Thyroid gland (tissue), 4 donors: Measurements from ENCODE around the gene ZNF579. TPM values are rescaled to one million over a fixed set of nuclear protein-coding genes. Genes with fewer than 3 reads are reported as not detected.

ENCODE experiments used
- DNase-seq, 2 donors: peaks; one replicate each; pipeline ENCODE4 v3.0.0-alpha.2; 2019
- H3K27ac ChIP-seq, 3 donors: fragments of 200-600 bp; sonication (generic); 1 replicate in 2 of 3; 2 replicates in 1 of 3; pipeline ENCODE4 v1.5.1; 2016 to 2019; ENCODE audit warnings: mild to moderate bottlenecking in 1 of 3, moderate library complexity in 1 of 3
- H3K27me3 ChIP-seq: fragments of 200-600 bp; sonication (generic); one replicate; pipeline ENCODE4 v1.5.1; 2019
- H3K36me3 ChIP-seq, 2 donors: fragments of 200-600 bp; sonication (generic); one replicate each; pipeline ENCODE4 v1.5.1; 2016 to 2019
- H3K4me1 ChIP-seq, 2 donors: fragments of 200-600 bp; sonication (generic); one replicate each; pipeline ENCODE4 v1.5.1; 2017 to 2019
- H3K4me3 ChIP-seq, 3 donors: fragments of 200-600 bp; sonication (generic); replicated peaks in 1 of 3; 1 replicate in 2 of 3; 2 replicates in 1 of 3; pipeline ENCODE4 v1.5.1; 2016; ENCODE audit warnings: mild to moderate bottlenecking in 1 of 3
- H3K9me3 ChIP-seq: fragments of 200-600 bp; sonication (generic); one replicate; pipeline ENCODE4 v1.5.1; 2017
- CTCF ChIP-seq, 6 experiments: fragments of 200-600 bp in 3 of 6; fragments of 450-650 bp in 3 of 6; sonication (generic) in 3 of 6; IDR thresholded peaks; one replicate each; pipeline ENCODE4 v1.5.1; 2016 to 2019; ENCODE audit warnings: antibody characterized with exemption in 6 of 6, mild to moderate bottlenecking in 2 of 6, inconsistent platforms in 1 of 6, moderate library complexity in 1 of 6
- POLR2A ChIP-seq, 2 donors: fragments of 450-650 bp; IDR thresholded peaks; one replicate each; pipeline ENCODE4 v1.6.1; 2017; ENCODE audit warnings: antibody characterized with exemption in 2 of 2, mild to moderate bottlenecking in 2 of 2, moderate library complexity in 1 of 2
- WGBS, 2 donors: methylation state at CpG; one replicate each; pipeline ENCODE4 v1.1.5; 2017; 5-methylcytosine and 5-hydroxymethylcytosine counted together
- intact Hi-C: fragments of 100-400 bp; cut with DNase I; formaldehyde crosslinking; loops from one replicate; pipeline ENCODE4 v1.15.1; 2023
- total RNA-seq, 4 donors: library from RNA; depleted of rRNA; stranded (reverse); fragments of >200 nt; gene quantifications; one replicate each; pipeline ENCODE4 v1.2.3, GENCODE V29; 2016

ZNF579 gene
- total RNA-seq, 4 donors from 2014 or later, result 4.0 to 7.5 (median 6.6) TPM

- no peak overlapping the region for H3K4me3 ChIP-seq
- intact Hi-C loops, result no loop called here
- no peaks in the 10 kb centered on the region for H3K27me3 ChIP-seq
- DNase-seq, result no peak
- WGBS, 2 donors, result 87% methylated on average over 14 to 19 of the region's 21 CpGs
- H3K27ac ChIP-seq, result no peak overlapping the region
- no peaks in the 10 kb centered on the region for H3K36me3 ChIP-seq
- H3K9me3 ChIP-seq, result no peaks in the 10 kb centered on the region
- no peak for TF ChIP-seq CTCF (IDR thresholded peaks at IDR 0.05)
- peaks cover 19 to 27% of the 10 kb centered on the region in 2 donors for H3K4me1 ChIP-seq
These were observed 22.5 kb upstream of the ZNF579 start for GRCh38 chr19:55603115-55603514.

GRCh38 chr19:55602104-55603001, 21.7 kb upstream of the ZNF579 start:
- peaks cover 0 to 2% of the 10 kb centered on the region in 2 donors for H3K36me3 ChIP-seq
- H3K9me3 ChIP-seq, result no peaks in the 10 kb centered on the region
- H3K27me3 ChIP-seq, result no peaks in the 10 kb centered on the region
- WGBS, 2 donors, result 91% methylated on average over 10 to 43 of the region's 60 CpGs
- peaks cover 19 to 27% of the 10 kb centered on the region in 2 donors for H3K4me1 ChIP-seq
- H3K27ac ChIP-seq, result no peak overlapping the region
- no peak for DNase-seq
- intact Hi-C loops, result no loop called here
- no peak for TF ChIP-seq POLR2A (IDR thresholded peaks at IDR 0.05)
- TF ChIP-seq CTCF (IDR thresholded peaks at IDR 0.05), result no peak
- H3K4me3 ChIP-seq, result no peak overlapping the region

- intact Hi-C loops, result no loop called here
- WGBS, 2 donors, result 78 to 88% methylated on average over 4 of the region's 4 CpGs
- TF ChIP-seq POLR2A (IDR thresholded peaks at IDR 0.05) (no peak), CTCF (IDR thresholded peaks at IDR 0.05) (no peak)
- no peaks in the 10 kb centered on the region for H3K27me3 ChIP-seq
- H3K36me3 ChIP-seq, result peaks cover 2 to 6% of the 10 kb centered on the region in 2 donors
- no peak for DNase-seq
- peak overlapping the region in 1 of 3 donors; percentile 75 for H3K4me3 ChIP-seq
- H3K27ac ChIP-seq, result peak overlapping the region; percentile 88 to 99 (median 94)
- H3K4me1 ChIP-seq, result peaks cover 13 to 18% of the 10 kb centered on the region in 2 donors
- no peaks in the 10 kb centered on the region for H3K9me3 ChIP-seq
These were observed 20.4 kb upstream of the ZNF579 start for GRCh38 chr19:55601084-55601483.

GRCh38 chr19:55600662-55601028, 20.0 kb upstream of the ZNF579 start:
- 4 to 14% methylated on average over 5 to 8 of the region's 15 CpGs for WGBS, 2 donors
- Histone ChIP-seq H3K36me3 (peaks cover 7% of the 10 kb centered on the region in 2 donors), H3K4me3 (peak overlapping the region in 2 of 3 donors; percentile 69 to 75), H3K4me1 (peaks cover 13 to 18% of the 10 kb centered on the region in 2 donors), H3K27ac (peak overlapping the region; percentile 88 to 99 (median 94)), H3K27me3 (no peaks in the 10 kb centered on the region), H3K9me3 (no peaks in the 10 kb centered on the region)
- TF ChIP-seq CTCF (IDR thresholded peaks at IDR 0.05), result no peak
- TF ChIP-seq POLR2A (IDR thresholded peaks at IDR 0.05), result no peak
- intact Hi-C loops, result no loop called here
- no peak for DNase-seq
